ENCODE data around the gene ARHGEF25.
"Not testable (repeated sequence)": the region's sequence is repeated elsewhere in the genome, so short reads cannot be mapped to it uniquely, and the experiment has no call there.

ARHGEF25 gene

GRCh38 chr12:57640175-57641042, 29.2 kb downstream of the ARHGEF25 start:
- DNase-seq: no peak

- DNase-seq: no peak
These were observed 30.6 kb downstream of the ARHGEF25 start for GRCh38 chr12:57641699-57642442.

GRCh38 chr12:57645990-57646658, 34.9 kb downstream of the ARHGEF25 start:
- DNase-seq: peak; percentile 53

- DNase-seq: not testable (repeated sequence)
These were observed 35.4 kb downstream of the ARHGEF25 start for GRCh38 chr12:57646659-57647049.

- no peak for DNase-seq
These were observed 42.8 kb downstream of the ARHGEF25 start for GRCh38 chr12:57654042-57654441.

- no peak for DNase-seq
These were observed 44.5 kb downstream of the ARHGEF25 start for GRCh38 chr12:57655541-57656240.

- not testable (repeated sequence) for DNase-seq
These were observed 45.2 kb downstream of the ARHGEF25 start for GRCh38 chr12:57656408-57656807.

GRCh38 chr12:57657744-57658143, 46.5 kb downstream of the ARHGEF25 start:
- DNase-seq: no peak

- DNase-seq: no peak
These were observed 47.7 kb downstream of the ARHGEF25 start for GRCh38 chr12:57658890-57659289.

- no peak for DNase-seq
These were observed 50.1 kb downstream of the ARHGEF25 start for GRCh38 chr12:57661376-57661775.

- not testable (repeated sequence) for DNase-seq
These were observed 54.0 kb downstream of the ARHGEF25 start for GRCh38 chr12:57665066-57665820.

Measured in NCI-H226 (cell line).